SHP77 (cell line): Measurements from ENCODE around the gene MEIS1.

Source experiments
- DNase-seq, 2 experiments: peaks; one replicate each; lab custom pipeline; 2025; lab: John Stamatoyannopoulos, UW

The MEIS1 gene

GRCh38 chr2:66507673-66508201 is 72.8 kb downstream of the MEIS1 start:
- no peak for DNase-seq

- no peak for DNase-seq
Measured at GRCh38 chr2:66508484-66509071, 73.7 kb downstream of the MEIS1 start.

DNA sequence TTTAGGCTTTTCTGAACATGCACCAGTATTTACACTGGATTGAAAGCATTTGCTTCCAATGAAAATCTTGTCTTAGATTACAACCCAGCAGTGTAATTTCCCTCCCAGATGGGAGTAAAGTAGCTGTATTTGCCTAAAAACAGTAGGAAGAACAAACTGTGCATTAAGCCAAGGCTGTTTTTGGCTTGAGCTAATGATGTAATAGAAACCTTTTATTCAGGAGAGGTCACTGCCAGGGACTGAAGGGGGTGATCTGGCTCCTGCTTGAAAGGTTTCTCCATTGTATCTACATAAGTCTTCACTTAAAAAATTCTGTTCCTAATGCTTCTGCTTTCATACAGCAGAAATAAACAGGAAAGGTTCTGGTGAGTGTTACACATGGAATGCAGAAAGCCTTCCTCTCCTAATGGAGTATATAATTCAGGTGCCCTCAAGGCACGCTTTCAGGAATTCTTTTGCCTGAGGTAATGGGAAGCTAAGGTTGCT is 74.4 kb downstream of the MEIS1 start:
- DNase-seq = no peak

DNA sequence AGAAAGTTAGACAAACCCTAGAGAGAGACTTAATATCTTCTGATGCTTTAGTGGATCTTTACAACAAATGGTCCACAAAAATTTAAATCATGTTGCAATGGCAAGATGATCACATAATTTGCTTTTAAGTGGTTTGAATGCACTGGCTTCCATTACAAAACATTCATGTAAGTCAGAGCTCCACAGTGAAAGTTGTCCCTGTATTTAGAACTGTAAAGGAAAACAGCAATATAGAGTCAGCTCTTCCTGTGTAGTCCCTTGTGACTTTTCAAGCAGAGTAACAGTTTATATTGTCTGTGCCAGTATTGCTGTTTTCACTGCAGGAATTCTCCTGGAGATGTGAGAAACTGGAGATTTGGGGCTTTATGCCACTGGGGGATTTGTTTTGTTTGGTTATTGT is 77.7 kb downstream of the MEIS1 start:
- DNase-seq = no peak

DNA sequence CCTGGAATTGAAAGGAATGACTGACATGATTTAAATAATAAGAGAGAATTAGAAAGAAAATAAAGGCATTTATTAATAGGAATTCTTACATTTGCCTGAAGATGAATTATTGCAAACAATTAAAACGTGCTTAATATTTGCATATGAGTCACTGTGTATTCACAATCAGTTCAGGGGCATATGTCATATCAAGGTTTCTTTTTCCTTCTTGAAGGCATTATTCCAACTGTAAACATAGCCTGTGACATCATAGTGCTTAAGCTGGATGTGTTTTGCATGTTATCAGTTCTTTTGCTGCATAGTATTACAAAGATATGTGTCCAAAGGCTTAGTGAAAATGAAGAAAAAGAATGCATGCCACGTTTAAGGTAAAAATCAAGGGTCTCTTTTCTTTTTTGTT is 80.8 kb downstream of the MEIS1 start:
- DNase-seq = no peak

DNA sequence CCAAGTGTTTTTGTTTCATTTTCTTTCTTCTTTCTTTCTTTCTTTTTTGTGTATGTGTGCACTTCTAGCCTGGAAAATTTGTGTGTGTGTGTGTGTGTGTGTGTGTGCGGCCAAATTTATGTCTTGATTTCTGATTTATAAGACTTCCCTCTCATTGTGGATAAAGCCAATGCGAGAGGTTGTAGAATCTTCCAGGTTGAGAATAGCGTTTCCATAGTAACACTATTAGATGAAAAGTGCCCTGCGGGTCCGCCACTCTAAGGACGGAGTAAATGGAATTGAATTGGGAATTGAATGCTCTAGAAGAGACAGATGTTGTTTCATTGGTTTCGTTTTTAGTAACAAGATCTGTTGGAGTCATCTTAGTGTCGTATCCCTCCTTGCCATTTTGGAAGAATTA is 81.6 kb downstream of the MEIS1 start:
- DNase-seq = no peak

DNA sequence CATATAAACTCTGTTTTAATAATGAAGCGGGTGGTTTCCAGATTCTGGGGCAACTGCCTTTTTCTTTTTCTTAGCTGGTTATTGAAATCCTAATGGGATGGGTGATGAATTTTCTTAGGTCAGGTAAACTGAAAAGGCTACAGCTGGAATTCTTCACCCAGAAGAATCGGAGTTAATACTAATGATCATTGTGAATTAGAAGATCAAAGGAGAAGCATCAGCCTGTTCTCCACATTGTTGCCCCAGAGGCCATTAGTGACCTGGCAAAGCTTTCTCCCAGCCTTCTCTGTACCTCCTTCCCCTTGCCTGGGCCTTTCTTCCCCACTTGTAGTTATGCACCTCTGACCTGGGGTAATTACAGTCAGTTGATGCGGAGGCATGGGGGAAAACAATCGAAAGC is 82.8 kb downstream of the MEIS1 start:
- DNase-seq = no peak

DNA sequence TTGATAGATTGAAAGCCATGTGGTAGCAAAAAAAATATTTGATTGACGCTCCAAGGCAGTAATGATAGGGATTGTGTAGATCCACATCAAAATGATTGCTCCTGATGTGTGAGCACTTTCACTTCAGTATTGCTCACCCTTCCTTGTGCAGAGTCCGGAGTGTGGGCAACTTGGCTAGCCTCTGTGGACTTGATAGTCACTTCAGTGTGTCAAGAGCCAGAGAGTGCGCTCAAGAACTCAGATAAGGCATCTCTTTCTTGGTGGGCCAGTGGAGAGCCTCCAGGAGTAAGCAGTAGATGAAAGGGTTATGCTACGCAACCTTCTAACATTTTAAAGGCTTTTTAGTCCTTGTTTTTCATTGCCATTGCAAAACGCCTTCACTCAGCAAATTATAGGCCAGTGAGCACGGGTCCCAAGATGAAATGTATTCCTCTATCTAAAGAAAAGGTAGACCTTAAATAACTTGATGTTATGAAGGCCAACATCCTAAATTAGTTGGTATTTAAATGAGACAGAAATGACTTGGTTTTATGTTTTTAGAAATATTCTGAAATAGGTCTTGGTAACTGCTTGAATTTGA is 84.4 kb downstream of the MEIS1 start:
- no peak for DNase-seq

- DNase-seq = no peak
Measured at GRCh38 chr2:66521291-66521922, 86.5 kb downstream of the MEIS1 start.

GRCh38 chr2:66522611-66523376 is 87.9 kb downstream of the MEIS1 start:
- no peak for DNase-seq

GRCh38 chr2:66523377-66523969 is 88.5 kb downstream of the MEIS1 start:
- no peak for DNase-seq

DNA sequence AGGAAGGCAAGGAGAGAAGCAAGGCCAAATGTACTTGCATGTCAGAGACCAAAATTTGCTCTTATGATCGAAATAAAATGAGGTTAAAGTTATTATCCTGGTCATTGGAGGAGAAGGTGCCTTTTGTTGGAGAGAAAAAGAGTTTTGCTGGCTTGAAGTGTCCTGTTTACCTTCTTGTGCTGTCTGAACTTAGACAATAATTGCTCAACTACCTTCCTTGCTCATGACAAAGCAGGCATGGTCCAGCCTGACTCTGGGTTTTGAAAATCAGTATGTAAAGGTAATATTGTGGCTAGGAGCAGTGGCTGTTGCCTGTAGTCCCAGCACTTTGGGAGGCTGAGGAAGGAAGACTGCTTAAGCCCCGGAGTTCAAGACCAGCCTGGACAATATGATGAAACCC is 89.1 kb downstream of the MEIS1 start:
- no peak for DNase-seq

GRCh38 chr2:66525606-66526005 is 90.7 kb downstream of the MEIS1 start:
- no peak for DNase-seq

DNA sequence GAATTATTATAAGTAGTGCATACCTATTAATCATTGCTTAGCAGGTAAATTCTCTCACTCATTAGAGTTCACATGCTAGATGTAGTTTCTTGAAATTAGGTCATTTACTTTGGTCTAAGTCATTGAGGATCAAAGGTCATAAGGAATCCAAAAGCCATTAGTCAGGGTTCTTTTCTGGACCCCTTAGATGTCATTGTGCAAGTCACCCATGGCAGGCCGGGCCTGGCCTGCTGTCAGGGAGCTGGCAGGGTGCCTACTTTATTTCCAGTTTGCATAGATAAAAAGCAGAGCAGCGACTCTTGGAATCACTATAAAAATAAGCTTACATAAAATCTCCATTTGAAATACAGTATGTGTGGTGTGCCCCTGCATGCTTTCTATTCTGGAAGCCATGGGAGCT is 91.3 kb downstream of the MEIS1 start:
- DNase-seq = no peak

DNA sequence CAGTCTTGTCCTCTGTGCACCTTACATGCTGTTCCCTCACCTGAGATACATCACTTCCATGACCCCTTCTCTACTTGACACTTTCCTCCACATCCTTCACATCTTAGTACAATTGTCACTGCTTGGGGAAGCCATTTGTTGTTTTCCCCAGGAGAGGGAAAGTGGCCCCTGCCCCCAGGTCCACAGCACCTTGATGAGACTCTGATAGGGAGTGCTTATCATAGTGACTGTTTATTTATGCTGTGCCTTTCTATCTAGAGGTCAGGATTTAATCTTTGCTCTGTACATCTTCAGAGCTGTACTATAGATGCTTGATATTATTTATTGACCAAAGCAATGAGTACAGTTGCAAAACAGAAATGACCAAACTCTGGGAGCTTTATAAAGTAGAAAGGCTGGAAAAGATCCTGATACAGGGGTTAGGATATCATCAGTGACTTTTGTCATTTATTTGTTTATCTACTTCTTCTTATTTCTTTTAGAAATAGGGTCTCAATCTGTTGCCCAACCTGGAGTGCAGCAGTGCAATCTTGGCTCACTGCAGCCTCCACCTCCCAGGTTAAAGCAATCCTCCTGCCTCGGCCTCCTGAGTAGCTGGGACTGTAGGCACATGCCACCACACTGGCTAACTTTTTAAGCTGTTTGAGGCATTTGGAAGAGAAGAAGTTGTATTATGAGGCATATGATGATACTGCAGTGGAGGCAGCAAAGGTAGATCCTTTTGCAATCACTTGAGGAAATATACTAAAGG is 94.2 kb downstream of the MEIS1 start:
- no peak for DNase-seq

GRCh38 chr2:66530651-66531050 is 95.7 kb downstream of the MEIS1 start:
- no peak for DNase-seq

DNA sequence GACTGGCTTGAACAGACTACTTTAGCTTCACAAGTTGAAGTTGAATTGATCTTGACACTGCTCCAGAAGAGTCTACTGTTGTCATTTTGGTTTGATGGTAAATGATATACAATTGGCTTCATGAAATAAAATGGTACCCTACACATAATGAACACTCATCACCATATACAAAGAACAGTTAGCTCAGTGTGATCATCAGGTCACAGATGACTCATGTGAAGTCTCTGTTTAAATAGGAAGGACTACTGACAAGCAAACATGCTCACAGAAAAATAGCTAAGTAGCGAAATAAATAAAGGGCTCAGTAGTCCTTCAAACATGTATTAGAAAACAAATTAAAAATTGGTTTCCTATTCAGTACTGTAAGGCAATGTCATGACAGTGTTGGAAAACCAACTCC is 96.2 kb downstream of the MEIS1 start:
- DNase-seq = no peak

DNA sequence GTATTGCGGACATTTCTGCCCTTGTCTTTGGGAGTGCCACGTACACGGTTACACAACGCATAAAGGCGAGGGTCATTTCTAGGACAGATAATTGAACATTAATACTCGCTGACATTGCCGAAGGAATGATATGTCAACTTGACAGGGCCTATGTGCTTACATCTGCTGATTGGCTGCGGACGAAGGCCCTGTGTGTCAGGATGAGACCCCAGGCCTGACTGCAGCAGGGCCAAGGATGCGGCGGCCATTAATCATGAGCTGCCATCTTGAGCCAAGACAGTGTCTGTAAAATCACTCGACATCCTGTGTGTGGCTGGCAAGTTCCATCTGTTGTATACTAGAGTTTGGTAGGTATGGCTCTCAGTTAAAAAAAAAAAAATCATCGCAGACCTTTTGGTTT is 96.6 kb downstream of the MEIS1 start:
- no peak for DNase-seq

DNA sequence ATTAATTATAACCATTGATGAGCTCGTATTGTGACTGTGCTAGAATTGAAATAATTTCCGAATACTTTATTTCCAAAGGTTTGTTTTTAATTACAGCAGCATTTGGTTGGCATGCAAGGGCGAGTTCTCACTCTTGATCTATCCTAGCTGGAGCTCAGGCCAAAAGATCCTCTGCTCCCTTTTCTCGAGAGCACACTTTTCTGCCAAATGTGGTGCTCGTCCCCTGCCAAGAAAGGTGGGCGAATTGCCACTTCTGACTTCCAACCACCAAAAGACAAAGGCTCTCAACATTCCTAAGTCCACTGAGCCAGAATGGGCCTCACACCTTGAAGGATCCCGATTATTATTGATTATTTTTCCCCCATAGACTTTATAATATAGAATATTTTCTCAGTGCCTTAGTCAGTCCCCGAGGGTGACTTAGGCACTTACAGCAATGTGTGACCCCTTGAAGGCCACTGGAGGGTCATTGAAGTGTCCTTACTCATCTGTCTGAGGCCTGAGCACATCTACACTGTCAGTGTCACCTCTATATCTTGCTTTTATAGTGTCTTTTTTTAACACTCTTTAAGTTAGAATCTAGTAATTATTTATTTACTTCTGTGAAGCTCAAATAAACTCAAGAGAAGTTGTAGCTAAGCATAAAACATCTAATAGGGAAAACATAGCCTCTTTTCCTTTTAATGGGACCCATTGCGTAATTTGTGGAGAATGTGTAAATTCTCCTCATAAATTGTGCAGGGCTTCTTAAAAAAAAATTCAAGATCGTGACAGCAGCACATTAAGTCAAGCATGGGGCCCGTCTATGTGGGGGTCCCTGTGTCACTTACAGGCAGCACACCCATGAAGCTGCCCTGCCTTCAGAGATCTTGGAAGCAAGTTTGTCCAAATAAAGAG is 98.3 kb downstream of the MEIS1 start:
- DNase-seq = no peak

GRCh38 chr2:66534461-66534860 is 99.5 kb downstream of the MEIS1 start:
- DNase-seq = no peak
